Panc1 (cell line): Measurements from ENCODE around the gene UBXN11.

ENCODE experiments used
- POLR2AphosphoS5 ChIP-seq: IDR thresholded peaks from 2 replicates; pipeline ENCODE4 v1.6.1; 2012; ENCODE audit warnings: mild to moderate bottlenecking, low read depth, low read length, moderate library complexity
- REST ChIP-seq, 2 experiments: IDR thresholded peaks; 2 replicates each; pipeline ENCODE4 v1.6.1; 2011 to 2012; ENCODE audit warnings: low read depth in 2 of 2, control low read depth in 1 of 2, low read length in 1 of 2, mild to moderate bottlenecking in 1 of 2, moderate library complexity in 1 of 2; ENCODE audit not compliant: insufficient read depth in 1 of 2
- TF ChIP-seq, protein P1 (sequence below): fragments of 450-650 bp; IDR thresholded peaks from 2 replicates; pipeline ENCODE4 v1.5.1; 2017; ENCODE audit warnings: mild to moderate bottlenecking

GRCh38 chr1:26257222-26257621 lies 49.2 kb downstream of the UBXN11 start:
- TF ChIP-seq, protein P1, sequence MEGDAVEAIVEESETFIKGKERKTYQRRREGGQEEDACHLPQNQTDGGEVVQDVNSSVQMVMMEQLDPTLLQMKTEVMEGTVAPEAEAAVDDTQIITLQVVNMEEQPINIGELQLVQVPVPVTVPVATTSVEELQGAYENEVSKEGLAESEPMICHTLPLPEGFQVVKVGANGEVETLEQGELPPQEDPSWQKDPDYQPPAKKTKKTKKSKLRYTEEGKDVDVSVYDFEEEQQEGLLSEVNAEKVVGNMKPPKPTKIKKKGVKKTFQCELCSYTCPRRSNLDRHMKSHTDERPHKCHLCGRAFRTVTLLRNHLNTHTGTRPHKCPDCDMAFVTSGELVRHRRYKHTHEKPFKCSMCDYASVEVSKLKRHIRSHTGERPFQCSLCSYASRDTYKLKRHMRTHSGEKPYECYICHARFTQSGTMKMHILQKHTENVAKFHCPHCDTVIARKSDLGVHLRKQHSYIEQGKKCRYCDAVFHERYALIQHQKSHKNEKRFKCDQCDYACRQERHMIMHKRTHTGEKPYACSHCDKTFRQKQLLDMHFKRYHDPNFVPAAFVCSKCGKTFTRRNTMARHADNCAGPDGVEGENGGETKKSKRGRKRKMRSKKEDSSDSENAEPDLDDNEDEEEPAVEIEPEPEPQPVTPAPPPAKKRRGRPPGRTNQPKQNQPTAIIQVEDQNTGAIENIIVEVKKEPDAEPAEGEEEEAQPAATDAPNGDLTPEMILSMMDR, result no peak
- TF ChIP-seq POLR2AphosphoS5 (no peak), REST (IDR thresholded peaks at IDR 0.05; ENCODE audit: insufficient read depth in 1 of 2, low read depth in 2 of 2, low read length in 1 of 2) (no peak)
